Tibial nerve (tissue), 4 donors: ENCODE measurements around the gene IRF3. TPM values are rescaled to one million over a fixed set of nuclear protein-coding genes. Genes with fewer than 3 reads are reported as not detected.
"Not testable (repeated sequence)": the region's sequence is repeated elsewhere in the genome, so short reads cannot be mapped to it uniquely, and the experiment has no call there.

Experiments
- DNase-seq, 2 donors: peaks; one replicate each; pipeline ENCODE4 v3.0.0-alpha.2; 2019; ENCODE audit warnings: low spot score in 2 of 2
- H3K27ac ChIP-seq, 4 donors: fragments of 200-600 bp; sonication (generic) in 3 of 4; one replicate each; pipeline ENCODE4 v1.5.1; 2017 to 2019; ENCODE audit warnings: mild to moderate bottlenecking in 1 of 4
- H3K27me3 ChIP-seq, 2 donors: fragments of 200-600 bp; sonication (generic) in 1 of 2; one replicate each; pipeline versions ENCODE4 v1.5.1 to v1.6.0; 2017 to 2019
- H3K36me3 ChIP-seq, 3 donors: fragments of 200-600 bp; sonication (generic); one replicate each; pipeline ENCODE4 v1.5.1; 2018 to 2019
- H3K4me1 ChIP-seq, 4 donors: fragments of 200-600 bp; sonication (generic) in 3 of 4; one replicate each; pipeline ENCODE4 v1.5.1; 2017 to 2019
- H3K4me3 ChIP-seq, 4 donors: fragments of 200-600 bp; sonication (generic) in 3 of 4; one replicate each; pipeline ENCODE4 v1.5.1; 2017 to 2019; ENCODE audit warnings: mild to moderate bottlenecking in 1 of 4, moderate library complexity in 1 of 4
- H3K9me3 ChIP-seq, 4 donors: fragments of 200-600 bp; sonication (generic) in 3 of 4; one replicate each; pipeline ENCODE4 v1.5.1; 2017 to 2019
- CTCF ChIP-seq, 5 experiments: fragments of 200-600 bp in 3 of 5; fragments of 450-650 bp in 2 of 5; sonication (generic) in 3 of 5; IDR thresholded peaks; one replicate each; pipeline ENCODE4 v1.5.1; 2016 to 2019; ENCODE audit warnings: antibody characterized with exemption in 5 of 5, mild to moderate bottlenecking in 3 of 5, moderate library complexity in 2 of 5
- EP300 ChIP-seq, 2 donors: sonication (generic); formaldehyde crosslinking; IDR thresholded peaks; one replicate each; pipeline ENCODE4 v1.6.1; 2017; ENCODE audit warnings: antibody characterized with exemption in 2 of 2, mild to moderate bottlenecking in 1 of 2
- POLR2A ChIP-seq, 2 donors: fragments of 450-650 bp; IDR thresholded peaks; one replicate each; pipeline ENCODE4 v1.6.1; 2017; ENCODE audit warnings: antibody characterized with exemption in 2 of 2, mild to moderate bottlenecking in 2 of 2, moderate library complexity in 2 of 2
- WGBS, 2 donors: methylation state at CpG; one replicate each; pipeline ENCODE4 v1.1.5; 2018; 5-methylcytosine and 5-hydroxymethylcytosine counted together
- total RNA-seq, 4 donors: library from RNA; depleted of rRNA; stranded (reverse); fragments of >200 nt; gene quantifications; one replicate each; pipeline ENCODE4 v1.1.0, GENCODE V29; 2016

IRF3 gene
- total RNA-seq, 4 donors from 2014 or later: 41.4 to 85.2 (median 72.4) TPM

GRCh38 chr19:49636233-49636932 lies 29.3 kb downstream of the IRF3 start:
- 68 to 69% methylated on average over 29 to 30 of the region's 30 CpGs for WGBS, 2 donors
- peak overlapping the region in 3 of 4 donors; percentile 56 to 100 (median 99) for H3K27ac ChIP-seq
- H3K4me3 ChIP-seq: no peak overlapping the region
- peaks cover 0 to 56% (median 21%) of the 10 kb centered on the region in 4 donors for H3K4me1 ChIP-seq
- TF ChIP-seq CTCF (IDR thresholded peaks at IDR 0.05): no peak
- TF ChIP-seq EP300 (IDR thresholded peaks at IDR 0.05): no peak
- no peaks in the 10 kb centered on the region for H3K27me3 ChIP-seq
- H3K9me3 ChIP-seq: no peaks in the 10 kb centered on the region
- DNase-seq: no peak
- peaks cover 0 to 24% (median 0%) of the 10 kb centered on the region in 3 donors for H3K36me3 ChIP-seq

GRCh38 chr19:49635530-49636232 lies 30.0 kb downstream of the IRF3 start:
- H3K27me3 ChIP-seq: no peaks in the 10 kb centered on the region
- TF ChIP-seq POLR2A (IDR thresholded peaks at IDR 0.05): no peak
- TF ChIP-seq CTCF (IDR thresholded peaks at IDR 0.05): no peak
- TF ChIP-seq EP300 (IDR thresholded peaks at IDR 0.05): no peak
- no peak for DNase-seq
- H3K4me3 ChIP-seq: no peak overlapping the region
- 49 to 50% methylated on average over 19 to 20 of the region's 24 CpGs for WGBS, 2 donors
- H3K27ac ChIP-seq: peak overlapping the region; percentile 7 to 100 (median 78)
- H3K9me3 ChIP-seq: no peaks in the 10 kb centered on the region
- peaks cover 0 to 60% (median 22%) of the 10 kb centered on the region in 4 donors for H3K4me1 ChIP-seq
- peaks cover 0 to 24% (median 0%) of the 10 kb centered on the region in 3 donors for H3K36me3 ChIP-seq

- peak in 1 of 2 donors; percentile 53 for TF ChIP-seq EP300 (IDR thresholded peaks at IDR 0.05)
- peaks cover 0 to 64% (median 20%) of the 10 kb centered on the region in 4 donors for H3K4me1 ChIP-seq
- WGBS, 2 donors: 67 to 72% methylated on average over 6 to 9 of the region's 9 CpGs
Measured at GRCh38 chr19:49633273-49633672, 32.4 kb downstream of the IRF3 start.

GRCh38 chr19:49632576-49632975 lies 33.1 kb downstream of the IRF3 start:
- peak overlapping the region in 2 of 4 donors; percentile 21 to 42 for H3K27ac ChIP-seq
- no peak overlapping the region for H3K4me3 ChIP-seq
- 90 to 96% methylated on average over 5 of the region's 5 CpGs for WGBS, 2 donors
- no peaks in the 10 kb centered on the region for H3K27me3 ChIP-seq
- TF ChIP-seq POLR2A (IDR thresholded peaks at IDR 0.05): no peak
- TF ChIP-seq EP300 (IDR thresholded peaks at IDR 0.05): no peak
- no peak for TF ChIP-seq CTCF (IDR thresholded peaks at IDR 0.05)
- DNase-seq: no peak
- H3K4me1 ChIP-seq: peaks cover 0 to 57% (median 15%) of the 10 kb centered on the region in 4 donors
- peaks cover 0 to 35% (median 0%) of the 10 kb centered on the region in 3 donors for H3K36me3 ChIP-seq
- H3K9me3 ChIP-seq: no peaks in the 10 kb centered on the region

More at GRCh38 chr19:49633273-49633672, 32.4 kb downstream of the IRF3 start:
- not testable (repeated sequence) for H3K4me3 ChIP-seq, H3K27me3 ChIP-seq, H3K9me3 ChIP-seq, DNase-seq
- Histone ChIP-seq H3K36me3 (peaks cover 0 to 28% (median 0%) of the 10 kb centered on the region in 3 donors), H3K27ac (peak overlapping the region in 2 of 4 donors; percentile 21 to 42)

- Histone ChIP-seq H3K27ac (no peak overlapping the region), H3K27me3 (no peaks in the 10 kb centered on the region), H3K4me3 (no peak overlapping the region), H3K4me1 (peaks cover 0 to 50% (median 11%) of the 10 kb centered on the region in 4 donors), H3K36me3 (peaks cover 0 to 40% (median 0%) of the 10 kb centered on the region in 3 donors), H3K9me3 (no peaks in the 10 kb centered on the region)
- 85 to 92% methylated on average over 19 of the region's 19 CpGs for WGBS, 2 donors
- no peak for TF ChIP-seq CTCF (IDR thresholded peaks at IDR 0.05)
- no peak for TF ChIP-seq EP300 (IDR thresholded peaks at IDR 0.05)
- no peak for TF ChIP-seq POLR2A (IDR thresholded peaks at IDR 0.05)
- DNase-seq: no peak
Measured at GRCh38 chr19:49631610-49632192, 34.0 kb downstream of the IRF3 start.
